Erythroblast (primary cell): Measurements from ENCODE around the gene DLEC1.

Experiments
- GATA1 ChIP-seq: IDR thresholded peaks from 2 replicates; pipeline ENCODE4 v1.6.1; 2011; ENCODE audit warnings: low read depth, mild to moderate bottlenecking, control low read depth, low read length, moderate library complexity
- POLR2A ChIP-seq: IDR thresholded peaks from 2 replicates; pipeline ENCODE4 v1.6.1; 2011; ENCODE audit warnings: mild to moderate bottlenecking, low read length

DNA sequence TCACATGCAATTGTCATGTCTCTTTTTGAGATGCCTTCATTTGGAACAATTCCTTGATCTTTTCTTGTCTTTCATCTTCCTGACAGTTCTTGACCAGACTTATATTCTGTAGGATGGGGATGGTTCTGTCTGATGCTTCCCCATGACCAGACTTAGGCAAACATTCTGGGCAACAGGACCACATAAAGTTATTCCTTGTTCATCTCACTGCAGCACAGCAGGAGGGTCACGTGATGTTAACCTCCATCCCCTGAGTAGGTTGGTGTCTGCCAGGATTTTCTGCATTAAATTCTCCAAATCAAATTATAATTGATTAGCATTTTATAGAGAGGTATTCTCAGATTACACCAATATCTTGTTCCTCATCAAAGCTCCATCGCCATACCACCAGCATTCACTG is 7.8 kb downstream of the DLEC1 start:
- TF ChIP-seq POLR2A (no peak), GATA1 (no peak)
